Keratinocyte (primary cell): Measurements from ENCODE around the gene CHI3L2.

ENCODE experiments used
- CTCF ChIP-seq, 3 experiments: IDR thresholded peaks in 1 of 3; conservative IDR thresholded peaks in 1 of 3; optimal IDR thresholded peaks in 1 of 3; 2 replicates in 2 of 3; 3 replicates in 1 of 3; pipeline versions ENCODE3 to v1.5.1; 2011; ENCODE audit warnings: low read length in 3 of 3, mild to moderate bottlenecking in 3 of 3, moderate library complexity in 2 of 3, control low read depth in 1 of 3, inconsistent platforms in 1 of 3; ENCODE audit not compliant: insufficient read depth in 2 of 3; ENCODE audit errors: extremely low read depth in 1 of 3
- EZH2 ChIP-seq: IDR thresholded peaks from one replicate; pipeline ENCODE4 v1.6.1; 2012; ENCODE audit warnings: inconsistent platforms, mild to moderate bottlenecking, low read length, moderate library complexity

- TF ChIP-seq CTCF (optimal IDR thresholded peaks at IDR 0.05 in 1 of 3, IDR thresholded peaks at IDR 0.05 in 1 of 3, conservative IDR thresholded peaks at IDR 0.05 in 1 of 3; ENCODE audit: extremely low read depth in 1 of 3, insufficient read depth in 2 of 3, low read length in 3 of 3) (no peak), EZH2 (no peak)
Measured at GRCh38 chr1:111209622-111210021, 17.9 kb upstream of the CHI3L2 start.
